HepG2 (cell line): ENCODE data around the gene ARPIN. TPM values are rescaled to one million over a fixed set of nuclear protein-coding genes. Genes with fewer than 3 reads are reported as not detected.
A peak's percentile ranks its signal among the peaks of the same experiment; 100 is the strongest.

Experiments
- AGO2 ChIP-seq: fragments of 200-400 bp; formaldehyde crosslinking; optimal IDR thresholded peaks from 2 replicates; pipeline ENCODE3; 2017; ENCODE audit warnings: mild to moderate bottlenecking, low read depth, low read length, moderate library complexity
- E2F5 ChIP-seq: sonication (generic); formaldehyde crosslinking; conservative IDR thresholded peaks from 2 replicates; pipeline ENCODE4 v1.4.0; 2020; ENCODE audit warnings: missing genetic modification reagents
- ETV5 ChIP-seq: IDR thresholded peaks from 2 replicates; pipeline ENCODE4 v1.6.1; 2018; ENCODE audit warnings: missing biosample characterization, missing genetic modification reagents, inconsistent platforms, borderline replicate concordance
- FOXC1 ChIP-seq: sonication (generic); formaldehyde crosslinking; IDR thresholded peaks from 2 replicates; pipeline ENCODE4 v1.8.0; 2022; ENCODE audit warnings: mild to moderate bottlenecking, missing genetic modification reagents, borderline replicate concordance
- GATAD1 ChIP-seq: IDR thresholded peaks from 2 replicates; pipeline ENCODE4 v1.6.1; 2016; ENCODE audit warnings: missing genetic modification reagents, missing compliant biosample characterization
- HNRNPL ChIP-seq: fragments of 200-400 bp; formaldehyde crosslinking; IDR thresholded peaks from 2 replicates; pipeline ENCODE4 v1.6.1; 2017; ENCODE audit warnings: mild to moderate bottlenecking, low read depth, low read length
- MAFF ChIP-seq: IDR thresholded peaks from 2 replicates; pipeline ENCODE4 v1.6.1; 2011; ENCODE audit warnings: low read depth, low read length, improper control_type of control experiment
- MED1 ChIP-seq: sonication (generic); formaldehyde crosslinking; IDR thresholded peaks from 2 replicates; pipeline ENCODE4 v1.4.0; 2020; ENCODE audit warnings: missing genetic modification reagents
- MXD1 ChIP-seq: sonication (generic); formaldehyde crosslinking; IDR thresholded peaks from 2 replicates; pipeline ENCODE4 v1.4.0; 2020; ENCODE audit warnings: mild to moderate bottlenecking, missing genetic modification reagents
- NCOA1 ChIP-seq: sonication (generic); formaldehyde crosslinking; IDR thresholded peaks from 2 replicates; pipeline ENCODE4 v1.9.0; 2021; ENCODE audit warnings: missing genetic modification reagents
- SALL1 ChIP-seq: sonication (generic); formaldehyde crosslinking; IDR thresholded peaks from 2 replicates; pipeline ENCODE4 v1.8.0; 2022; ENCODE audit warnings: mild to moderate bottlenecking, missing genetic modification reagents
- SNRNP70 ChIP-seq: fragments of 200-400 bp; formaldehyde crosslinking; IDR thresholded peaks from 2 replicates; pipeline ENCODE4 v1.6.1; 2017; ENCODE audit warnings: mild to moderate bottlenecking, low read depth, low read length, moderate library complexity
- SRY ChIP-seq: sonication (generic); formaldehyde crosslinking; IDR thresholded peaks from 2 replicates; pipeline ENCODE4 v1.8.0; 2022; ENCODE audit warnings: mild to moderate bottlenecking, missing genetic modification reagents
- XRCC5 ChIP-seq: fragments of 200-400 bp; formaldehyde crosslinking; optimal IDR thresholded peaks from 2 replicates; pipeline ENCODE3; 2017; ENCODE audit warnings: mild to moderate bottlenecking, low read length
- ZFP41 ChIP-seq: sonication (generic); formaldehyde crosslinking; IDR thresholded peaks from 2 replicates; pipeline ENCODE4 v1.4.0; 2020; ENCODE audit warnings: mild to moderate bottlenecking, missing genetic modification reagents, borderline replicate concordance
- ZNF629 ChIP-seq: sonication (generic); formaldehyde crosslinking; conservative IDR thresholded peaks from 2 replicates; pipeline ENCODE4 v1.5.0; 2020; ENCODE audit warnings: missing genetic modification reagents
- ZNF841 ChIP-seq: sonication (generic); formaldehyde crosslinking; IDR thresholded peaks from 2 replicates; pipeline ENCODE4 v1.8.1; 2023; ENCODE audit warnings: missing genetic modification reagents, borderline replicate concordance
- ZSCAN25 ChIP-seq: sonication (generic); formaldehyde crosslinking; IDR thresholded peaks from 2 replicates; pipeline ENCODE4 v1.8.0; 2022; ENCODE audit warnings: mild to moderate bottlenecking, missing genetic modification reagents
- polyA plus RNA-seq, 8 experiments: library from polyadenylated mRNA; depleted of rRNA in 3 of 8; stranded (reverse) in 7 of 8; unstranded in 1 of 8; fragments of >200 nt; fragmentation: Illumina TruSeq in 4 of 8; extraction: Trizol in 4 of 8; gene quantifications; 2 replicates each; pipeline versions ENCODE4 v1.2.1 to v1.2.3, GENCODE V29; 2011 to 2016; ENCODE audit warnings: low read depth in 4 of 8, missing spikeins in 1 of 8, mixed read lengths in 1 of 8; ENCODE audit not compliant: insufficient read depth in 1 of 8
- total RNA-seq, 5 experiments: library from RNA; depleted of rRNA; stranded (reverse); fragments of >200 nt; fragmentation: Illumina TruSeq; extraction: Trizol; gene quantifications; 2 replicates each; pipeline ENCODE4 v1.2.3, GENCODE V29; 2016; ENCODE audit warnings: low read depth in 1 of 5
- TF ChIP-seq, protein P1 (sequence below): sonication (generic); formaldehyde crosslinking; IDR thresholded peaks from 2 replicates; pipeline ENCODE4 v1.5.1; 2020; ENCODE audit warnings: missing genetic modification reagents, mild to moderate bottlenecking, borderline replicate concordance
- TF ChIP-seq, protein P2 (sequence below): sonication (generic); formaldehyde crosslinking; IDR thresholded peaks from 2 replicates; pipeline ENCODE4 v1.4.0; 2020; ENCODE audit warnings: missing genetic modification reagents
- TF ChIP-seq, protein P3 (sequence below): sonication (generic); formaldehyde crosslinking; IDR thresholded peaks from 2 replicates; pipeline ENCODE4; 2020; ENCODE audit warnings: missing genetic modification reagents, mild to moderate bottlenecking, borderline replicate concordance

Gene ARPIN
- total and polyA plus RNA-seq, 2 of the 13 experiments (the other 11 are each of a cell fraction or from before 2014, with no cell fraction given) = 2.8 to 5.0 TPM

- TF ChIP-seq ZNF841 (CRISPR knock-in tag) (no peak), ETV5 (peak; percentile 68), MAFF (no peak), SALL1 (CRISPR knock-in tag) (peak; percentile 42; the same call in 1 of the 2 replicates), E2F5 (CRISPR knock-in tag) (no peak), SRY (no peak), ZFP41 (no peak), XRCC5 (peak; percentile 79), SNRNP70 (no peak), AGO2 (no peak), MED1 (0 out of 2 replicates have a peak, but pooled peaks have one; percentile 12), NCOA1 (no peak), ZSCAN25 (CRISPR knock-in tag) (no peak), MXD1 (CRISPR knock-in tag) (no peak), GATAD1 (CRISPR knock-in tag) (0 out of 2 replicates have a peak, but pooled peaks have one; percentile 20), FOXC1 (CRISPR knock-in tag) (no peak), ZNF629 (CRISPR knock-in tag) (no peak), HNRNPL (0 out of 2 replicates have a peak, but pooled peaks have one; percentile 34)
- TF ChIP-seq, protein P1, sequence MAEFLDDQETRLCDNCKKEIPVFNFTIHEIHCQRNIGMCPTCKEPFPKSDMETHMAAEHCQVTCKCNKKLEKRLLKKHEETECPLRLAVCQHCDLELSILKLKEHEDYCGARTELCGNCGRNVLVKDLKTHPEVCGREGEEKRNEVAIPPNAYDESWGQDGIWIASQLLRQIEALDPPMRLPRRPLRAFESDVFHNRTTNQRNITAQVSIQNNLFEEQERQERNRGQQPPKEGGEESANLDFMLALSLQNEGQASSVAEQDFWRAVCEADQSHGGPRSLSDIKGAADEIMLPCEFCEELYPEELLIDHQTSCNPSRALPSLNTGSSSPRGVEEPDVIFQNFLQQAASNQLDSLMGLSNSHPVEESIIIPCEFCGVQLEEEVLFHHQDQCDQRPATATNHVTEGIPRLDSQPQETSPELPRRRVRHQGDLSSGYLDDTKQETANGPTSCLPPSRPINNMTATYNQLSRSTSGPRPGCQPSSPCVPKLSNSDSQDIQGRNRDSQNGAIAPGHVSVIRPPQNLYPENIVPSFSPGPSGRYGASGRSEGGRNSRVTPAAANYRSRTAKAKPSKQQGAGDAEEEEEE (CRISPR knock-in tag) = no peak
- TF ChIP-seq, protein P2, sequence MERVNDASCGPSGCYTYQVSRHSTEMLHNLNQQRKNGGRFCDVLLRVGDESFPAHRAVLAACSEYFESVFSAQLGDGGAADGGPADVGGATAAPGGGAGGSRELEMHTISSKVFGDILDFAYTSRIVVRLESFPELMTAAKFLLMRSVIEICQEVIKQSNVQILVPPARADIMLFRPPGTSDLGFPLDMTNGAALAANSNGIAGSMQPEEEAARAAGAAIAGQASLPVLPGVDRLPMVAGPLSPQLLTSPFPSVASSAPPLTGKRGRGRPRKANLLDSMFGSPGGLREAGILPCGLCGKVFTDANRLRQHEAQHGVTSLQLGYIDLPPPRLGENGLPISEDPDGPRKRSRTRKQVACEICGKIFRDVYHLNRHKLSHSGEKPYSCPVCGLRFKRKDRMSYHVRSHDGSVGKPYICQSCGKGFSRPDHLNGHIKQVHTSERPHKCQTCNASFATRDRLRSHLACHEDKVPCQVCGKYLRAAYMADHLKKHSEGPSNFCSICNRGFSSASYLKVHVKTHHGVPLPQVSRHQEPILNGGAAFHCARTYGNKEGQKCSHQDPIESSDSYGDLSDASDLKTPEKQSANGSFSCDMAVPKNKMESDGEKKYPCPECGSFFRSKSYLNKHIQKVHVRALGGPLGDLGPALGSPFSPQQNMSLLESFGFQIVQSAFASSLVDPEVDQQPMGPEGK = peak; percentile 41; the same call in 1 of the 2 replicates
- TF ChIP-seq, protein P3, sequence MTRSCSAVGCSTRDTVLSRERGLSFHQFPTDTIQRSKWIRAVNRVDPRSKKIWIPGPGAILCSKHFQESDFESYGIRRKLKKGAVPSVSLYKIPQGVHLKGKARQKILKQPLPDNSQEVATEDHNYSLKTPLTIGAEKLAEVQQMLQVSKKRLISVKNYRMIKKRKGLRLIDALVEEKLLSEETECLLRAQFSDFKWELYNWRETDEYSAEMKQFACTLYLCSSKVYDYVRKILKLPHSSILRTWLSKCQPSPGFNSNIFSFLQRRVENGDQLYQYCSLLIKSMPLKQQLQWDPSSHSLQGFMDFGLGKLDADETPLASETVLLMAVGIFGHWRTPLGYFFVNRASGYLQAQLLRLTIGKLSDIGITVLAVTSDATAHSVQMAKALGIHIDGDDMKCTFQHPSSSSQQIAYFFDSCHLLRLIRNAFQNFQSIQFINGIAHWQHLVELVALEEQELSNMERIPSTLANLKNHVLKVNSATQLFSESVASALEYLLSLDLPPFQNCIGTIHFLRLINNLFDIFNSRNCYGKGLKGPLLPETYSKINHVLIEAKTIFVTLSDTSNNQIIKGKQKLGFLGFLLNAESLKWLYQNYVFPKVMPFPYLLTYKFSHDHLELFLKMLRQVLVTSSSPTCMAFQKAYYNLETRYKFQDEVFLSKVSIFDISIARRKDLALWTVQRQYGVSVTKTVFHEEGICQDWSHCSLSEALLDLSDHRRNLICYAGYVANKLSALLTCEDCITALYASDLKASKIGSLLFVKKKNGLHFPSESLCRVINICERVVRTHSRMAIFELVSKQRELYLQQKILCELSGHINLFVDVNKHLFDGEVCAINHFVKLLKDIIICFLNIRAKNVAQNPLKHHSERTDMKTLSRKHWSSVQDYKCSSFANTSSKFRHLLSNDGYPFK = no peak
These were observed 37.7 kb downstream of the ARPIN start (continued) for GRCh38 chr15:89874926-89875564.
